Measurements from ENCODE around the gene HMCES. TPM values are rescaled to one million over a fixed set of nuclear protein-coding genes. Genes with fewer than 3 reads are reported as not detected.
A peak's percentile ranks its signal among the peaks of the same experiment; 100 is the strongest.

Gene HMCES
- total and polyA plus RNA-seq, 2 of the 13 experiments (the other 11 are each of a cell fraction or from before 2014, with no cell fraction given): 16.1 to 37.5 TPM

DNA sequence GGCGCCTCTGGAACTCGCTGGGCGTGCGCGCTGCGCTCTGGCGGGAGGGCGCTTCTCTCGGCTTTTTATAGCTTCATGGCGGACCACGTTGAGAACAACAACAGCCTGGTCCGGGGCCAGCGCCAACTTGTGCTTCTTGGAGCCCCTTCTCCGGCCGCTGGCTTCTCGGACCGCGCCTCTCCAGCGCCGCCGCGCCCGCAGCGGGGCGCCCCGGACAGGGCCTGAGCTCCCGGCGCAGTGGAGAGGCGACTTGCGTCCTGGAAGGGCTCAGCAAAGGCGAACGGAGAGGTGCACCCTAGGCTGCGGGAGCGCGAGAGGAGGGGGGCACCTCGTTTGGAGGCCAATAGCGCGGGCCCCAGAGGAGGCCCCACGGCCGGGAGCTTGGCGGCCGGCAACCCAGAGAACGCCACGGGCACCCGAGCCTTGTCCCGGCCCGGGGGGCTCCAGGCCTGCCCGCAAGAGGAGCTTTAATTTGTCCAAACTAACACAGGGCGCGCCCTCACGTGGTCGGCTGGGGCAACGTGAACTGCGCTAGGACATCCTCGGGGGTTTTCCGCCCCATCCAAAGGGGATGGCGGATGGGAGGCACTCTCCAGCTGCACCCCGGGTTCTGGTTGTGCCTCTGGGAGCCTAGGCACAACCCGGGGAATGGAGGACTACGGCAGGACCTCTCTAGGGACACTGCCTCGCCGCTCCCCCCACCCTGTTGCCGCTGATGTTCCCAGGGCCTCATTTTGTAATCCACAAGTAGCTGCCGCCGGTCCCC is 37.8 kb downstream of the HMCES start (continued):
- TF ChIP-seq EZH2 (conservative IDR thresholded peaks at IDR 0.05; ENCODE audit: low read depth, low read length) (no peak), ZNF619 (CRISPR knock-in tag; IDR thresholded peaks at IDR 0.05) (0 out of 2 replicates have a peak, but pooled peaks have one; percentile 40), HCFC1 (IDR thresholded peaks at IDR 0.05; ENCODE audit: low read depth, low read length) (peak; percentile 30; the same call in 1 of the 2 replicates), KDM6A (CRISPR knock-in tag; IDR thresholded peaks at IDR 0.05; ENCODE audit: low read depth) (no peak), MEIS1 (CRISPR knock-in tag; IDR thresholded peaks at IDR 0.05; ENCODE audit: borderline replicate concordance) (no peak), ZSCAN25 (CRISPR knock-in tag; IDR thresholded peaks at IDR 0.05) (no peak), REPIN1 (CRISPR knock-in tag; IDR thresholded peaks at IDR 0.05; ENCODE audit: borderline replicate concordance, low read depth) (0 out of 2 replicates have a peak, but pooled peaks have one; percentile 5), ZNF720 (CRISPR knock-in tag; IDR thresholded peaks at IDR 0.05) (0 out of 2 replicates have a peak, but pooled peaks have one; percentile 78), ZBTB1 (CRISPR knock-in tag; IDR thresholded peaks at IDR 0.05; ENCODE audit: borderline replicate concordance) (no peak), ZNF350 (CRISPR knock-in tag; IDR thresholded peaks at IDR 0.05; ENCODE audit: borderline replicate concordance, low read depth) (peak; percentile 36; the same call in 1 of the 2 replicates), ZNF879 (CRISPR knock-in tag; IDR thresholded peaks at IDR 0.05) (no peak), ZSCAN30 (CRISPR knock-in tag; IDR thresholded peaks at IDR 0.05) (no peak), KDM5A (IDR thresholded peaks at IDR 0.05; ENCODE audit: borderline replicate concordance, low read length) (peak; percentile 99)
- TF ChIP-seq, protein P1, sequence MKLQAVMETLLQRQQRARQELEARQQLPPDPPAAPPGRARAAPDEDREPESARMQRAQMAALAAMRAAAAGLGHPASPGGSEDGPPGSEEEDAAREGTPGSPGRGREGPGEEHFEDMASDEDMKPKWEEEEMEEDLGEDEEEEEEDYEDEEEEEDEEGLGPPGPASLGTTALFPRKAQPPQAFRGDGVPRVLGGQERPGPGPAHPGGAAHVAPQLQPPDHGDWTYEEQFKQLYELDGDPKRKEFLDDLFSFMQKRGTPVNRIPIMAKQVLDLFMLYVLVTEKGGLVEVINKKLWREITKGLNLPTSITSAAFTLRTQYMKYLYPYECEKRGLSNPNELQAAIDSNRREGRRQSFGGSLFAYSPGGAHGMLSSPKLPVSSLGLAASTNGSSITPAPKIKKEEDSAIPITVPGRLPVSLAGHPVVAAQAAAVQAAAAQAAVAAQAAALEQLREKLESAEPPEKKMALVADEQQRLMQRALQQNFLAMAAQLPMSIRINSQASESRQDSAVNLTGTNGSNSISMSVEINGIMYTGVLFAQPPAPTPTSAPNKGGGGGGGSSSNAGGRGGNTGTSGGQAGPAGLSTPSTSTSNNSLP (IDR thresholded peaks at IDR 0.05; ENCODE audit: low read depth, low read length): no peak
- TF ChIP-seq, protein P2, sequence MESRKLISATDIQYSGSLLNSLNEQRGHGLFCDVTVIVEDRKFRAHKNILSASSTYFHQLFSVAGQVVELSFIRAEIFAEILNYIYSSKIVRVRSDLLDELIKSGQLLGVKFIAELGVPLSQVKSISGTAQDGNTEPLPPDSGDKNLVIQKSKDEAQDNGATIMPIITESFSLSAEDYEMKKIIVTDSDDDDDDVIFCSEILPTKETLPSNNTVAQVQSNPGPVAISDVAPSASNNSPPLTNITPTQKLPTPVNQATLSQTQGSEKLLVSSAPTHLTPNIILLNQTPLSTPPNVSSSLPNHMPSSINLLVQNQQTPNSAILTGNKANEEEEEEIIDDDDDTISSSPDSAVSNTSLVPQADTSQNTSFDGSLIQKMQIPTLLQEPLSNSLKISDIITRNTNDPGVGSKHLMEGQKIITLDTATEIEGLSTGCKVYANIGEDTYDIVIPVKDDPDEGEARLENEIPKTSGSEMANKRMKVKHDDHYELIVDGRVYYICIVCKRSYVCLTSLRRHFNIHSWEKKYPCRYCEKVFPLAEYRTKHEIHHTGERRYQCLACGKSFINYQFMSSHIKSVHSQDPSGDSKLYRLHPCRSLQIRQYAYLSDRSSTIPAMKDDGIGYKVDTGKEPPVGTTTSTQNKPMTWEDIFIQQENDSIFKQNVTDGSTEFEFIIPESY (CRISPR knock-in tag; IDR thresholded peaks at IDR 0.05): 0 out of 2 replicates have a peak, but pooled peaks have one; percentile 42
- TF ChIP-seq, protein P3, sequence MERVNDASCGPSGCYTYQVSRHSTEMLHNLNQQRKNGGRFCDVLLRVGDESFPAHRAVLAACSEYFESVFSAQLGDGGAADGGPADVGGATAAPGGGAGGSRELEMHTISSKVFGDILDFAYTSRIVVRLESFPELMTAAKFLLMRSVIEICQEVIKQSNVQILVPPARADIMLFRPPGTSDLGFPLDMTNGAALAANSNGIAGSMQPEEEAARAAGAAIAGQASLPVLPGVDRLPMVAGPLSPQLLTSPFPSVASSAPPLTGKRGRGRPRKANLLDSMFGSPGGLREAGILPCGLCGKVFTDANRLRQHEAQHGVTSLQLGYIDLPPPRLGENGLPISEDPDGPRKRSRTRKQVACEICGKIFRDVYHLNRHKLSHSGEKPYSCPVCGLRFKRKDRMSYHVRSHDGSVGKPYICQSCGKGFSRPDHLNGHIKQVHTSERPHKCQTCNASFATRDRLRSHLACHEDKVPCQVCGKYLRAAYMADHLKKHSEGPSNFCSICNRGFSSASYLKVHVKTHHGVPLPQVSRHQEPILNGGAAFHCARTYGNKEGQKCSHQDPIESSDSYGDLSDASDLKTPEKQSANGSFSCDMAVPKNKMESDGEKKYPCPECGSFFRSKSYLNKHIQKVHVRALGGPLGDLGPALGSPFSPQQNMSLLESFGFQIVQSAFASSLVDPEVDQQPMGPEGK (CRISPR knock-in tag; IDR thresholded peaks at IDR 0.05): peak; percentile 62
- TF ChIP-seq, protein P4, sequence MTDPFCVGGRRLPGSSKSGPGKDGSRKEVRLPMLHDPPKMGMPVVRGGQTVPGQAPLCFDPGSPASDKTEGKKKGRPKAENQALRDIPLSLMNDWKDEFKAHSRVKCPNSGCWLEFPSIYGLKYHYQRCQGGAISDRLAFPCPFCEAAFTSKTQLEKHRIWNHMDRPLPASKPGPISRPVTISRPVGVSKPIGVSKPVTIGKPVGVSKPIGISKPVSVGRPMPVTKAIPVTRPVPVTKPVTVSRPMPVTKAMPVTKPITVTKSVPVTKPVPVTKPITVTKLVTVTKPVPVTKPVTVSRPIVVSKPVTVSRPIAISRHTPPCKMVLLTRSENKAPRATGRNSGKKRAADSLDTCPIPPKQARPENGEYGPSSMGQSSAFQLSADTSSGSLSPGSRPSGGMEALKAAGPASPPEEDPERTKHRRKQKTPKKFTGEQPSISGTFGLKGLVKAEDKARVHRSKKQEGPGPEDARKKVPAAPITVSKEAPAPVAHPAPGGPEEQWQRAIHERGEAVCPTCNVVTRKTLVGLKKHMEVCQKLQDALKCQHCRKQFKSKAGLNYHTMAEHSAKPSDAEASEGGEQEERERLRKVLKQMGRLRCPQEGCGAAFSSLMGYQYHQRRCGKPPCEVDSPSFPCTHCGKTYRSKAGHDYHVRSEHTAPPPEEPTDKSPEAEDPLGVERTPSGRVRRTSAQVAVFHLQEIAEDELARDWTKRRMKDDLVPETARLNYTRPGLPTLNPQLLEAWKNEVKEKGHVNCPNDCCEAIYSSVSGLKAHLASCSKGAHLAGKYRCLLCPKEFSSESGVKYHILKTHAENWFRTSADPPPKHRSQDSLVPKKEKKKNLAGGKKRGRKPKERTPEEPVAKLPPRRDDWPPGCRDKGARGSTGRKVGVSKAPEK (CRISPR knock-in tag; IDR thresholded peaks at IDR 0.05; ENCODE audit: borderline replicate concordance): no peak
- TF ChIP-seq, protein P5, sequence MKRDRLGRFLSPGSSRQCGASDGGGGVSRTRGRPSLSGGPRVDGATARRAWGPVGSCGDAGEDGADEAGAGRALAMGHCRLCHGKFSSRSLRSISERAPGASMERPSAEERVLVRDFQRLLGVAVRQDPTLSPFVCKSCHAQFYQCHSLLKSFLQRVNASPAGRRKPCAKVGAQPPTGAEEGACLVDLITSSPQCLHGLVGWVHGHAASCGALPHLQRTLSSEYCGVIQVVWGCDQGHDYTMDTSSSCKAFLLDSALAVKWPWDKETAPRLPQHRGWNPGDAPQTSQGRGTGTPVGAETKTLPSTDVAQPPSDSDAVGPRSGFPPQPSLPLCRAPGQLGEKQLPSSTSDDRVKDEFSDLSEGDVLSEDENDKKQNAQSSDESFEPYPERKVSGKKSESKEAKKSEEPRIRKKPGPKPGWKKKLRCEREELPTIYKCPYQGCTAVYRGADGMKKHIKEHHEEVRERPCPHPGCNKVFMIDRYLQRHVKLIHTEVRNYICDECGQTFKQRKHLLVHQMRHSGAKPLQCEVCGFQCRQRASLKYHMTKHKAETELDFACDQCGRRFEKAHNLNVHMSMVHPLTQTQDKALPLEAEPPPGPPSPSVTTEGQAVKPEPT (CRISPR knock-in tag; IDR thresholded peaks at IDR 0.05; ENCODE audit: low read depth): no peak
